Cardiac atrium fibroblast (primary cell): ENCODE measurements around the gene MKNK1. TPM values are rescaled to one million over a fixed set of nuclear protein-coding genes. Genes with fewer than 3 reads are reported as not detected.

Experiments
- total RNA-seq: library from RNA; depleted of rRNA; stranded (reverse); fragments of >200 nt; gene quantifications from 2 replicates; pipeline ENCODE4 v1.2.3, GENCODE V29; 2015

MKNK1 gene
- total RNA-seq = 6.9 and 7.1 TPM in 2 replicates

DNA sequence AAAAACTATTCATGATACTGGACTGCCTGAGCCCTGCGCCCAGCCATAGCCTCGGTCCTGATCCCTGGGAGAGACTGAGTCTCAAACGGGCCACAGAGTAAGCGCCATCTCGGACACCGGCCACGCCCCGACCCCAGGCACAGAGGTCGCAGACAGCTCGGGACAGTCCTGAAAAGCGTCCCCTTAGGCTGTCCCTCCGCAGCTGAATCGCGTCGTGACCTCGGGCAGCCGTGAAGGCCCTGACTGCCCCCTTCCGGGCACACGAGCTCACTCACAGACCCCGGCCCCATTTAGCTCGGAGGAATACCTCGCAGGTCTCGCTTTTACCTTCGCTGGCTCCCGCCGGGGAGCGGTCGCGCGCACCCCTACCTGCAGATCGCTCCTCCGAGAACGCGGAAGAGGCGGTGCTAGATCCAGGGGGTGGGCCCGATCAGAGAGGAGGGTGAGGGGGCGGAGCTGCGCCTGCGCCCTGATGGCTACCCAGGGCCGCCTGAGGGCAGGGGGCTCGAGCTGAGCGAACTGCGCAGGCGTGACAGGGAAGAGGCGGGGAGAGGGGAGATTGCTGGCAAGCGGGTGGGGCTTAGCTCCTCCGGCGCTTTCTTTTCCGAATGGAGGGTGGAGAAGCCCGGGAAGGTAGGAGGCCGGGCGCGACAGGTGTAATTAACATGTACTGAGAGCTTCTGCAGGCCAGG lies at the start of gene MKNK1:
Gene MKNK1 (minus strand): TSS at position 411 of the 692 bp plus-strand sequence. CDS start 20,941 bp downstream, outside the sequence.

DNA sequence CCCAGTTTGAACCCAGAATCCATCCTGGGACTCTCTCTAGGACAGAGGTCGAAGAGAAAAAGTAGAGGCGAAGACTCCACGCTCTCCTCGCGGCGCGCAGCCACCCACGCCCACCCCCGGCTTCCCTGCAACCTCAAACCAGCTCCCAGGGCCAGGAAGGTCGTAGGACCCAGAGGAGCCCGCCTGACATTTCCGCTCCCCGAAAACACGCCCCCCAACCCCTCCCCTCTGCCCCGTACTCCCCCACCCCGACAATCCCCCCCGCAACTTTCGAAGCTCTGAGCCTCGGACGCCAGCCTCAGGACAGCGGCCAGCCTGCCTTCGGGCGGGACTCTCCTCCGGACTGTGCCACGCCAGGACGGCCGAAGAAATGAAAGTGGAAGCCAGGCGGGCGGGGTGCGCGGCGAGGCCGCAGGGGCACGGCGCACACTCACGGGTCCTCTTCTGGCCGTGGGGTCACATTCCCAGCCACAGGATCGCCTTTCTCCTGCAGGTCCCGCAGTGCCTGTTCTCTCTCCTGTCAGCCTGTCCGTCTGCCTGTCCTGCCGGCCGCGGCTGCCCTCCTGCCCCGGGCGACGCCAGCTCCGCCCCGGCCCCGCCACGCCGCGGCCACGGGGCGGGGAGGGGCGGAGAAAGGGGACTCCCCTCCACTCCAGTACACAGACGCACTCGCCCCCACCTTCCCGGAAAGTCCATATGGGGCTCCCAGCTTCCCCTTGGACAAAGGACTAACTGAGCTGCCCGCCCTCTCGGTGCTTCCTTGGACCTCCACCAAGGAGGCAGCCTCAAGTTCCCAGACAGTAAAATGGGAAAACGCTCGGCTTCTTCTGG lies 12.4 kb upstream of the MKNK1 start, which contains the start of gene MOB3C:
Gene MOB3C (minus strand): TSS at position 535 of the 831 bp plus-strand sequence. CDS start 3,490 bp downstream, outside the sequence.

DNA sequence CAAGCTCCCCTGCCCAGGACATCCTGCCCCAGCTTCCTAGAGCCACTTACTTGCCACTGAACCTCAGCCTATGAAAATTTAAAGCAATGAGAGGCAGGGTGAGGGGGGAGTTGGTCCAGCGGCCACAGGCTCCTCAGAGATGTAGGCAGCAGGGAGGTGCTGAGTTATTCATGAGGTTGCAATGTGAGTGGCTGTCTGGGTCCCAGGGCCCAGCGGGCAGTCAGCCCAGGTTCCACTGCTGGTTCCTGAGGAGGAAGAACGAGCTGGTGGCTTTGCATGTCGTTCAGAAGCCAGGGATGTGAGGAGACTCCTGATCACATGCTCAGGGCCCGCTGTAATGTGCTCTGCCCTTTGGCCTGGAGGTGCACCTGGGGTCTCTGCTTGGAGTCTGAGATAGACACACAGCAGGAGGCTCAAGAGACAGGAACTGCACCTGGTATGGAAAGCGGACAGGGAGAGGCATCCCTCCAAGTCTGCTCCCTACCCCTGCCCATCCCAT lies 52.4 kb downstream of the MKNK1 start, which contains the start of gene KNCN:
Gene KNCN (minus strand): TSS at position 51 of the 499 bp plus-strand sequence. CDS start 432 bp downstream, outside the sequence.

Other genes with a start within 250 kb of the MKNK1 start
- gene FAAH, start 210.0 kb downstream of the MKNK1 start, total RNA-seq = 0.54 and 3.4 TPM in 2 replicates
- gene DMBX1, start 114.4 kb downstream of the MKNK1 start, total RNA-seq = not detected in 2 replicates
- gene KNCN, start 52.6 kb downstream of the MKNK1 start, total RNA-seq = not detected in 2 replicates
- gene MOB3C, start 12.5 kb upstream of the MKNK1 start, total RNA-seq = 4.9 and 8.9 TPM in 2 replicates
- 33.5 and 38.5 TPM in 2 replicates for gene ATPAF1, start 64.1 kb upstream of the MKNK1 start, total RNA-seq
- gene TEX38, start 67.6 kb upstream of the MKNK1 start, total RNA-seq = not detected in 2 replicates
- 43.7 and 87.0 TPM in 2 replicates for gene EFCAB14, start 114.8 kb upstream of the MKNK1 start, total RNA-seq
- not detected in 2 replicates for gene CYP4B1, start 194.8 kb upstream of the MKNK1 start, total RNA-seq